Spinal cord (tissue), 10 donors: ENCODE measurements around the gene CARD10. TPM values are rescaled to one million over a fixed set of nuclear protein-coding genes. Genes with fewer than 3 reads are reported as not detected.

ENCODE experiments used
- DNase-seq, 6 donors: peaks; one replicate each; pipeline versions ENCODE4 v3.0.0 to v3.0.0-alpha.2; 2013 to 2015; ENCODE audit warnings: low spot score in 6 of 6, low read depth in 4 of 6
- H3K27ac ChIP-seq: one replicate; pipeline ENCODE4 v1.5.1; 2013; ENCODE audit warnings: low read depth, low read length, control low read depth
- H3K27me3 ChIP-seq: one replicate; pipeline ENCODE4 v1.6.1; 2013; ENCODE audit warnings: low read length; ENCODE audit not compliant: control insufficient read depth, insufficient read depth
- H3K36me3 ChIP-seq: one replicate; pipeline ENCODE4 v1.6.1; 2013; ENCODE audit warnings: low read length; ENCODE audit not compliant: control insufficient read depth, insufficient read depth
- H3K4me1 ChIP-seq: one replicate; pipeline ENCODE4 v1.6.1; 2013; ENCODE audit warnings: low read length; ENCODE audit not compliant: control insufficient read depth, insufficient read depth
- H3K4me3 ChIP-seq: one replicate; pipeline ENCODE4 v1.5.1; 2013; ENCODE audit warnings: low read depth, low read length, control low read depth
- H3K9me3 ChIP-seq: one replicate; pipeline ENCODE4 v1.6.1; 2013; ENCODE audit warnings: low read length; ENCODE audit not compliant: control insufficient read depth, insufficient read depth
- WGBS: methylation state at CpG from one replicate; pipeline ENCODE4 v1.1.5; 2013; ENCODE audit warnings: missing lambda C conversion rate; ENCODE audit not compliant: insufficient coverage; 5-methylcytosine and 5-hydroxymethylcytosine counted together
- polyA plus RNA-seq, 2 donors: library from polyadenylated mRNA; unstranded; fragments of 120-200 nt; gene quantifications; one replicate each; pipeline ENCODE4 v1.2.1, GENCODE V29; 2013; ENCODE audit not compliant: insufficient read length in 2 of 2
- total RNA-seq, 2 donors: library from RNA; depleted of rRNA in 1 of 2; stranded (reverse); fragments of 120-200 nt in 1 of 2; fragments of >200 nt in 1 of 2; gene quantifications; one replicate each; pipeline versions ENCODE4 v1.2.3 to v1.2.4, GENCODE V29; 2013 to 2014
- donor health status: healthy.

CARD10 gene
- total and polyA plus RNA-seq, 4 donors = 4.0 to 14.6 (median 12.8) TPM

- Histone ChIP-seq H3K9me3 (no peaks in the 10 kb centered on the region), H3K27ac (no peak overlapping the region), H3K4me1 (peaks cover 23% of the 10 kb centered on the region), H3K36me3 (peaks cover 17% of the 10 kb centered on the region), H3K4me3 (peak overlapping the region; percentile 39), H3K27me3 (peaks cover 10% of the 10 kb centered on the region)
- WGBS = 11% methylated on average over 63 of the region's 63 CpGs
- no peak for DNase-seq
Measured at GRCh38 chr22:37518509-37519267, 527 bp downstream of the CARD10 start.

DNA sequence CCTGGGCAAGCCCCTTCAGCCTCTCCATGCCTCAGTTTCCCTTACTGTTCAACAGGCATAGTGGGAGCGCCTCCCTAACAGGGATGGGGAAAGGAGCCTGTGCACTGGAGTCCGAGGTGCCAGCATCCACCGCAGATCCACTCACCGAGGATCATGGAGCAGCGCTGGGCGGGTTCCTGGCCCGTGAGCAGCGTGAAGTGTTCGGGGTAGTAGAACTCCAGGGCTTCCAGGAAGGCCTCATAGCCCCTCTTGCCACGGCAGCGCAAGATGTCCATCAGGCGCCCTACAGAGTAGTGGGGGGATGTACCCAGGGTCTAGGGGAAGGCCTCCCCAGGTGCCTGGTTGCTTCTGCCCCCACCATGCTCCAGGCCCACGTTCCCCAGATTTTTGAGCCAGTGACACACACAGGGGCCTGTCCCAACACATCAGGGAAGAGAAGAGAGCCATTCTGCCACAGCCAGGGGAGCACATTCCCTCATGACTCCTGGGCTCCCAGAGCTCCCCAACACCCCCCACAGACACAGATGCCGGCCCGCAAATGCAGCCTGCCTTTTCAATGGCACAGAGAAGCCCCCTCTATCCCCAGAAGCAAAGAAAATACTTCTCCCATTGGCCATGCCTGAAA is 1.3 kb downstream of the CARD10 start:
- Histone ChIP-seq H3K36me3 (peaks cover 17% of the 10 kb centered on the region), H3K27ac (no peak overlapping the region), H3K4me3 (peak overlapping the region; percentile 39), H3K27me3 (peaks cover 10% of the 10 kb centered on the region), H3K4me1 (peaks cover 29% of the 10 kb centered on the region), H3K9me3 (no peaks in the 10 kb centered on the region)
- 85% methylated on average over 12 of the region's 15 CpGs for WGBS
- DNase-seq = no peak

DNA sequence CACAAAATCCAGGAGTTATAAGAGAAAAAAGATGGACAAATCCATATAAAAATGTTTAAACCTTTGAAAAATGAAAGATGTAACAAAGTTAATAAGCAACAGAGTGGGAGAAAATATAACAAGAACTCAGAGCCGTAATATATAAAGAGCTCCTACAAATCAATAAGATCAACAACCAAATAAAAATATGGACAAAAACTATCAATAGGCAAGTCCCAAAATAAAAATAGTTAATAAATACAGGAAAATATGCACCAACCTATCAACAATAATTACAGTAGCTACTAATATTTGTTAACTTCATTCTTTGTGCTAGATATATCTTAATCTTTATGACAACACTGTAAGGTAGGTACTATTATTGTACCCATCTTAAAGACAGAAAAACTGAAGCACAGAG is 2.8 kb downstream of the CARD10 start:
- Histone ChIP-seq H3K27ac (no peak overlapping the region), H3K4me1 (peaks cover 44% of the 10 kb centered on the region), H3K27me3 (peaks cover 10% of the 10 kb centered on the region), H3K9me3 (no peaks in the 10 kb centered on the region), H3K36me3 (peaks cover 17% of the 10 kb centered on the region), H3K4me3 (no peak overlapping the region)
- no peak for DNase-seq
- WGBS = no CpG with 5 or more reads among the region's 1 CpG

DNA sequence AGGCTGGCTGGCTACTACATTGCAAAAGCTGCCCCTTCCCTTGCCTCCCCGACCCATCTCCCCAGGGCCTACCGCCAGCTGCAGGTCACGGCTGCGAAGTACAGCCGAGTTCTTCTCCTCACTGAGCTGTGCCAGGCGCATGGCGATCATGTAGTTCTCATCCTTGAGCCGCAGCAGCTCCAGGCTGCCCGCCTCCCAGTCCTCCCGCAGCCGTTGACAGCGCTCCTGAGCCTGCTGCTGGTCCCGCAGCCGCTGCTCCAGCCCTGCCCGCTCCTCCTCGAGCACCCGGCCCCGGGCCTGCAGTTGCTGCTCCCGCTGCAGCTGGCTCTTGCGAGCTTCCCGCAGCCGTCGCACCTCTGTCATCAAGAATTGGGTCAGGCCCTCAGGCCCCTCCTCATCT is 3.3 kb downstream of the CARD10 start:
- Histone ChIP-seq H3K4me3 (no peak overlapping the region), H3K4me1 (peaks cover 42% of the 10 kb centered on the region), H3K9me3 (no peaks in the 10 kb centered on the region), H3K27ac (no peak overlapping the region), H3K36me3 (peaks cover 17% of the 10 kb centered on the region), H3K27me3 (peaks cover 10% of the 10 kb centered on the region)
- WGBS = 82% methylated on average over 23 of the region's 23 CpGs
- no peak for DNase-seq

DNA sequence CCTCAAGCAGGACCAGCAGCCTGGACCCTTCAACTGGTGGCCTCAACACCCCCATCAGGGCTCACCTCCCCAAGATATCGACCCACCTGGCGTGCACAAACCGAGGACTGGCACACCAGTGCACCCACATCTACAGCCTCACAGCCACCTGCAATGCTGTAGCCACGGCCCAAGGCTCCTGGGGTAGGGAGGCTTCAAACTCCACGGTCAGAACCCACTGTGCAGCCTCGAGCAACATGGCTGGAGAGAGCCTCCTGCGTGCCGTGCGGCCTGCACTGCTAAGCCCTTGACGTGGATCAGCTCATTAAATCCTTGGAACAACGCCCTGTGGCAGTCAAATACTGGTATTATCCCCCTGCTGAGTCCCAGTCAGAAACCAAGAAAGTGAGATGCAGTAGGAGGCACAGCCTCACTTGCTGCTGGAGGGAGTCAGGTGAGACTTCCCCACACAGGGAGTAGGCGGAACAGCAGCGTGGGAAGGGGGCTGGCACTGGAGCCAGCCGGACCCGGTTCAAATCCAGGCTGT is 4.6 kb downstream of the CARD10 start:
- H3K4me3 ChIP-seq = no peak overlapping the region
- peaks cover 6% of the 10 kb centered on the region for H3K27me3 ChIP-seq
- H3K4me1 ChIP-seq = peaks cover 45% of the 10 kb centered on the region
- H3K27ac ChIP-seq = no peak overlapping the region
- no peaks in the 10 kb centered on the region for H3K9me3 ChIP-seq
- peak in 2 of 6 donors; percentile 32 to 57 for DNase-seq
- H3K36me3 ChIP-seq = peaks cover 22% of the 10 kb centered on the region
- 62% methylated on average over 10 of the region's 15 CpGs for WGBS

DNA sequence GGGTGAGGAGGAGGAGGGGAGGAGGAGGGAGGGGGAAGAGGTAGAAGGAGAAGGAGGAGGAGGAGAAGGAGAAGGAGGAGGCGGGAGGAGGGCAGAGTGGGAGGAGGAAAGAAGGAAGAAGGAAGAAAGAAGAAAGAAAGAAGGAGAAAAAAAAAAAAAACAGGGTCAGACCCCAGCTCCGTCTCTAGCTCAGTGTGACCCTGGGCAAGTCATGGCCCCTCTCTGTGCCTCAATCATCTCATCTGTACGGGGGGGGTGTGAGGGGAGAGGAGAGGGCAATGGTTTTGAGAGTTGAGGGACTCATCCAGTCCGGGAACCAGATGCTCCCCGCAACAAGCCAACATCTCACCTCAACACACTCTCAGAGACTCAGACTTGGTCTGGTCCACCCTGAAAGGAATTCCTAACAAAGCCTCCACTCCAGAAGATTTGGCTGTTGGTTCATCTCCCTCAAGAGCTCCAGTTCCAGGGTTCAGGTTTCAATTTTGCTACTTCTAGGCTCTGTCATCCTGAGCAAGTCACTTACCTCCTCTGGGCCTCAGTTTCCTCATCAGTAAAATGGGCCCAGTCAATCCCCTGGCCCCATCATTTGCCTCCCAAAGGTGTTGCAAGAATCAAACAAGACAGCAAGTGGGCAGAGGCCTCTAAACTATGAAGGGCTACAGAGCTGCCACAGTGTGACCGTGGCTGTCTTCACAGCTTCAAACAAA is 7.7 kb downstream of the CARD10 start:
- Histone ChIP-seq H3K36me3 (peaks cover 43% of the 10 kb centered on the region), H3K27me3 (no peaks in the 10 kb centered on the region), H3K27ac (peak overlapping the region; percentile 76), H3K4me1 (peaks cover 47% of the 10 kb centered on the region), H3K9me3 (no peaks in the 10 kb centered on the region), H3K4me3 (no peak overlapping the region)
- 100% methylated on average over 2 of the region's 6 CpGs for WGBS
- no peak for DNase-seq

- peaks cover 49% of the 10 kb centered on the region for H3K36me3 ChIP-seq
- no peaks in the 10 kb centered on the region for H3K9me3 ChIP-seq
- peaks cover 47% of the 10 kb centered on the region for H3K4me1 ChIP-seq
- no peak for DNase-seq
- WGBS = 68% methylated on average over 10 of the region's 10 CpGs
- H3K27ac ChIP-seq = no peak overlapping the region
- H3K4me3 ChIP-seq = no peak overlapping the region
- H3K27me3 ChIP-seq = no peaks in the 10 kb centered on the region
Measured at GRCh38 chr22:37510091-37510490, 9.1 kb downstream of the CARD10 start.

DNA sequence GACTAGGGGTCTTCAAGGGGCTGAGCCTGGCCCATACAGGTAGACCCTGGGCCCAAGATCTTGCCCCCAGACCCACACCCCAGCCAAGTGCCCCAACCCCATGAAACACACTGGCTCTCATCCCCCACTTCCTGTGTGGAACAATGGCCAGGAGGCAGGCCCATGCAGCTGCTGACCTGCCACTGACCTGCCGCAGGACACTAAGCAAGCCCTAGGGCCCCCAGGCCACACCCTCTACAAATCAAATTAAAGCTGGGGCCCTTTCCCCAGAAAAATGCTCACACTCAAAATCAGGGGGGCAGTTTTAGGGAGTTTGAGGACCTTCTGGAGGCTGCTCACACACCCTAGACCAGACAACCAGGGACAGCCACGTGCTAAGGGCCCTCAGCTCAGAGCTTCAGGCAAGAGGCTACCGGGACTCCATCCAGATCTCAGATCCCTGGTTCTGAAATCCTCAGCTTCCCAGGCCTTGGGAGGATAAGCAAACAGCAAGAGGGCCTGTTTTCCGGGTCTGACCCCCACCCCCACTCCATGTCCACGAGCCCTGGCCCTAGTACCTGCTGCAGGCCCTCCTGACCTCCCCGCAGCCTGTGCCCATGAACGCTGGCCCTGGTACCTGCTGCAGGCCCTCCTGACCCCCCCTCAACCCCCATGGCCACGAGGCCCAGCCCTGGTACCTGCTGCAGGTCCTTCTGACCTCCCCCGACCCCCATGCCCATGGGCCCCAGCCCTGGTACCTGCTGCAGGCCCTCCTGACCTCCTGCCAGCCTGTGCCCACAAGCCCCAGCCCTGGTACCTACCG is 10.0 kb downstream of the CARD10 start:
- DNase-seq = no peak
- WGBS = 78% methylated on average over 3 of the region's 10 CpGs

GRCh38 chr22:37508431-37508992 is 10.7 kb downstream of the CARD10 start:
- Histone ChIP-seq H3K27me3 (no peaks in the 10 kb centered on the region), H3K9me3 (no peaks in the 10 kb centered on the region), H3K4me3 (no peak overlapping the region), H3K36me3 (peaks cover 52% of the 10 kb centered on the region), H3K4me1 (peaks cover 47% of the 10 kb centered on the region), H3K27ac (no peak overlapping the region)
- 58% methylated on average over 18 of the region's 22 CpGs for WGBS
- DNase-seq = no peak

More for the DNA sequence above, 10.0 kb downstream of the CARD10 start:
- peaks cover 47% of the 10 kb centered on the region for H3K36me3 ChIP-seq
- peaks cover 47% of the 10 kb centered on the region for H3K4me1 ChIP-seq
- H3K9me3 ChIP-seq = no peaks in the 10 kb centered on the region
- H3K4me3 ChIP-seq = no peak overlapping the region
- H3K27me3 ChIP-seq = no peaks in the 10 kb centered on the region
- H3K27ac ChIP-seq = peak overlapping the region; percentile 33
